ENCODE data around the gene KLHDC8B.

GRCh38 chr3:49222002-49222401 is 50.6 kb downstream of the KLHDC8B start:
- TF ChIP-seq POLR2A (IDR thresholded peaks at IDR 0.05; ENCODE audit: low read depth) (no peak), EP300 (IDR thresholded peaks at IDR 0.05) (no peak)
